Measurements from ENCODE around the gene KCNIP3. TPM values are rescaled to one million over a fixed set of nuclear protein-coding genes. Genes with fewer than 3 reads are reported as not detected.

Gene KCNIP3
- total RNA-seq, 1 donor from 2014 or later = 6.3 TPM

DNA sequence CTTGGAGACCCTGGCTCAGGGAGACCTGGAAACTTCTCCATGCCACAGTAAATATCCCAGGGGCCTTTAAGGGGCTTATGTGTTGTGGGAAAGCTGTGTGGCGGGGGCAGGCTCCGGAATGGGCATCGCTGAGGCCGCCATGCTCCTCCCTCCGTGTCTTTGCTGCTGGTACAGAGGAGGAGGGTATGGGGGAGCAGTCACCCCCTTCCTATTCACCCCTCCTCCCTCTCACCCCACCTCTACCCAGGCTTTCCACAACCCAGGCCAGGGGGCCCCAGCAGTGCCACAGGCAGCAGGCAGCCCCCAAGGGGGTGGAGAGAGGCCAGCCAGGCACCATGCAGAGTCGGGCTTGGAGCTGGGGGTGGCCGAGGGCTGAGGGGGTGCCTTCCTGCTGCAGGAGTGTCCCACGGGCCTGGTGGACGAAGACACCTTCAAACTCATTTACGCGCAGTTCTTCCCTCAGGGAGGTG lies 77.3 kb downstream of the KCNIP3 start:
- H3K27me3 Mint-ChIP-seq = peaks cover 33% of the 10 kb centered on the region
- H3K4me1 Mint-ChIP-seq (ENCODE audit: low read depth) = no peaks in the 10 kb centered on the region
- no peaks in the 10 kb centered on the region for H3K36me3 Mint-ChIP-seq (ENCODE audit: insufficient read depth)
- no peak overlapping the region for H3K4me3 Mint-ChIP-seq (ENCODE audit: low read depth)
- DNase-seq (ENCODE audit: low spot score, unreplicated experiment) = no peak
- TF ChIP-seq, protein P1, sequence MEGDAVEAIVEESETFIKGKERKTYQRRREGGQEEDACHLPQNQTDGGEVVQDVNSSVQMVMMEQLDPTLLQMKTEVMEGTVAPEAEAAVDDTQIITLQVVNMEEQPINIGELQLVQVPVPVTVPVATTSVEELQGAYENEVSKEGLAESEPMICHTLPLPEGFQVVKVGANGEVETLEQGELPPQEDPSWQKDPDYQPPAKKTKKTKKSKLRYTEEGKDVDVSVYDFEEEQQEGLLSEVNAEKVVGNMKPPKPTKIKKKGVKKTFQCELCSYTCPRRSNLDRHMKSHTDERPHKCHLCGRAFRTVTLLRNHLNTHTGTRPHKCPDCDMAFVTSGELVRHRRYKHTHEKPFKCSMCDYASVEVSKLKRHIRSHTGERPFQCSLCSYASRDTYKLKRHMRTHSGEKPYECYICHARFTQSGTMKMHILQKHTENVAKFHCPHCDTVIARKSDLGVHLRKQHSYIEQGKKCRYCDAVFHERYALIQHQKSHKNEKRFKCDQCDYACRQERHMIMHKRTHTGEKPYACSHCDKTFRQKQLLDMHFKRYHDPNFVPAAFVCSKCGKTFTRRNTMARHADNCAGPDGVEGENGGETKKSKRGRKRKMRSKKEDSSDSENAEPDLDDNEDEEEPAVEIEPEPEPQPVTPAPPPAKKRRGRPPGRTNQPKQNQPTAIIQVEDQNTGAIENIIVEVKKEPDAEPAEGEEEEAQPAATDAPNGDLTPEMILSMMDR (IDR thresholded peaks at IDR 0.05; ENCODE audit: unreplicated experiment) = no peak
- H3K9me3 Mint-ChIP-seq (ENCODE audit: low read depth) = no peaks in the 10 kb centered on the region
- H3K27ac Mint-ChIP-seq = no peak overlapping the region

DNA sequence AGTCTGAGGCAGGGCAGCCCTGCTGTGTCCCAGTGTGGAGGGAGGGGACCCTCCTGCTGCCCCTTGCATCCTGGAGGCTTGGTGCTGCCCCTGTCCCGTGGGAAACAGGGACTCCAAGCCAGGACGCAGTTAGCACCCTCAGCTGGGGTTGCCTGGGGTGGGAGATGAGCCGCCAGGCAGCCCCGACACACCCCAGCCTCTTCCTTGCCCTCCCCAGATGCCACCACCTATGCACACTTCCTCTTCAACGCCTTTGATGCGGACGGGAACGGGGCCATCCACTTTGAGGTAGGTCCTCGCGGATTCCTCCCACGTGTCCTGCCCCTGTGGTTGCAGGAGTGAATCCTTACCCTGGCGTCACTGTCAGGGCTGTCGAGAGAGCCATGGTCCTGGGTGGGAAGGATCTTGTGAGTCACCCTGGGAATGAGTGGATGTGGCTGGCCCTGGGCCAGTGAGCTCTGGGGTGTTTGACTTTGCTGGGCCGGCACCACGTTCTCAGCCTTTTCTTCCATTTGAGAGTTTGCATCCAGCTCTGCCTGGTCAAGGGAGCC lies 77.8 kb downstream of the KCNIP3 start:
- H3K4me3 Mint-ChIP-seq (ENCODE audit: low read depth) = no peak overlapping the region
- no peaks in the 10 kb centered on the region for H3K9me3 Mint-ChIP-seq (ENCODE audit: low read depth)
- H3K27me3 Mint-ChIP-seq = peaks cover 36% of the 10 kb centered on the region
- H3K4me1 Mint-ChIP-seq (ENCODE audit: low read depth) = no peaks in the 10 kb centered on the region
- no peak overlapping the region for H3K27ac Mint-ChIP-seq
- no peaks in the 10 kb centered on the region for H3K36me3 Mint-ChIP-seq (ENCODE audit: insufficient read depth)
- DNase-seq (ENCODE audit: low spot score, unreplicated experiment) = no peak
- TF ChIP-seq, protein P1 (IDR thresholded peaks at IDR 0.05; ENCODE audit: unreplicated experiment) = no peak

DNA sequence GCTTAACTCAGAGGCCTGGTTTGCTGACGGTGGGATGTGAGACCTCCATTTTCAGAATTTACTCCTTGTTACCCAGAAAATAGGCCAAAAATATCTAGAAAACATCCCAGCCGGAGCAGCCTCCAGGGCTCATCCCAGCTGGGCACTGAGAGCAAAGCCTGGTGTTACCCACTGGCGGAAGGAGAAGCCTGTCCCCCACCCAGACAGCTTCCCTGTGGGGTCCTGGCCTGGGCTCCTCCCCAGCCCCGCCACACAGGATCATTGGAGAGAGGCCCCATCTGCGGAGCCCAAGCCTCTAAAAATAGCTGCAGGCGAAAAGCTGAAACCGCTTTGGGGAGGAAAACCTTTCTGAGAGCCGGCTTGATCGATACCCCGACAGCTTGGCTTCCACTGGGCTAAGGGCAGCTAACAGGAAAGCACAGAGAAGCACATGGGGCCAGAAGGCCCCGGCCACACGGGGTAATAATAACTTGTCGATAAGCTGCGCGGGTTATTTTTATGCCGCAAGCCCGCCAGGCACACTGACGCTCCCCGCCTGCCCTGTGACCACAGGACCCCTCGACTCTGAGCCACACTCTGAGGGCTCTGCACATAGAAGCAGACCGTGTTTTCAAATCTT lies 78.5 kb downstream of the KCNIP3 start:
- H3K9me3 Mint-ChIP-seq (ENCODE audit: low read depth) = no peaks in the 10 kb centered on the region

GRCh38 chr2:95376311-95377215 lies 79.4 kb downstream of the KCNIP3 start:
- Mint-ChIP-seq H3K27ac (no peak overlapping the region), H3K36me3 (ENCODE audit: insufficient read depth) (no peaks in the 10 kb centered on the region), H3K4me1 (ENCODE audit: low read depth) (no peaks in the 10 kb centered on the region), H3K9me3 (ENCODE audit: low read depth) (no peaks in the 10 kb centered on the region), H3K27me3 (peaks cover 34% of the 10 kb centered on the region), H3K4me3 (ENCODE audit: low read depth) (no peak overlapping the region)
- TF ChIP-seq, protein P1 (IDR thresholded peaks at IDR 0.05; ENCODE audit: unreplicated experiment) = no peak
- no peak for DNase-seq (ENCODE audit: low spot score, unreplicated experiment)

More for the DNA sequence above, 78.5 kb downstream of the KCNIP3 start:
- Mint-ChIP-seq H3K27ac (no peak overlapping the region), H3K27me3 (peaks cover 36% of the 10 kb centered on the region), H3K4me1 (ENCODE audit: low read depth) (no peaks in the 10 kb centered on the region), H3K4me3 (ENCODE audit: low read depth) (no peak overlapping the region), H3K36me3 (ENCODE audit: insufficient read depth) (no peaks in the 10 kb centered on the region)
- DNase-seq (ENCODE audit: low spot score, unreplicated experiment) = no peak
- TF ChIP-seq, protein P1 (IDR thresholded peaks at IDR 0.05; ENCODE audit: unreplicated experiment) = no peak

Measured in progenitor cell of endocrine pancreas (in vitro differentiated cells).